ENCODE results near the gene SNCAIP. TPM values are rescaled to one million over a fixed set of nuclear protein-coding genes. Genes with fewer than 3 reads are reported as not detected.

SNCAIP gene
- total RNA-seq, 1 donor from 2014 or later: 0.23 TPM

- DNase-seq (ENCODE audit: low spot score) (no peak), ATAC-seq (no peak)
Observed at GRCh38 chr5:122420537-122421236, 108.7 kb downstream of the SNCAIP start.

DNA sequence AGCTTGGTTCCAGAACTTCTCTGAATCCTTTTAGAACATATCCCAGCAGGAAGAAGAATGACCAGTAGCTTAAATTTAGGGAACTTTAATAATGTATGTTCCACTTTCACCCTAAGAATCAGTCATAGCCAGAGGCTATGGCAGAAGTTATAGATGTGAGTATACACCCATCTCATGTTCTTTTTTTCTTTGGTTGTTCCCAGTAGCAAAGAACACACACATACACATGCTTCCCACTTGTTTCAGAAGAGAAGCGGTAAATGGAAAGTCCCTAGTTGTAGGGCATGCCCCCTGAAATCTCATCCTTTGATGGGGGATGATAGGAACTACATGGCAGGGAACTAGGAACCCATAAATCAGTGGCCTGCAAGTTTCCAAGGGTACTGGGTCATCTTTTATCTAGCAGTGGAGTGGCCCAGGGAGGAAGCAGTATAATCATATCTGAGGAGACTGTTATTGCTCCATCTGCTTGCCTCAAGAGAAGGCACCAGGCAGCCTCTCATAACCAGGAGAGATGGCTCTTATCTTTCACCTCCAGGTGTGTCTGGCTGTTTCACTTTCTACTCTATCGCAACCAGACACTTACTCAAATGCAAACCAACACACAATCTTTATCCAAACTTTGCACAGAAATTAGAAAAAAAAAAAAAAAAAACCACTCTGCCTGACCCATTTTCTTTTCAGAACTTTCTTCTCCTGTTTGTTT lies 109.5 kb downstream of the SNCAIP start:
- ATAC-seq (no peak), DNase-seq (ENCODE audit: low spot score) (no peak)

- ATAC-seq: no peak
- no peak for DNase-seq (ENCODE audit: low spot score)
Observed at GRCh38 chr5:122423221-122423620, 111.2 kb downstream of the SNCAIP start.

- no peak for ATAC-seq
- no peak for DNase-seq (ENCODE audit: low spot score)
Observed at GRCh38 chr5:122424132-122424531, 112.1 kb downstream of the SNCAIP start.

GRCh38 chr5:122426301-122426700 lies 114.3 kb downstream of the SNCAIP start:
- DNase-seq (ENCODE audit: low spot score) (no peak), ATAC-seq (no peak)

DNA sequence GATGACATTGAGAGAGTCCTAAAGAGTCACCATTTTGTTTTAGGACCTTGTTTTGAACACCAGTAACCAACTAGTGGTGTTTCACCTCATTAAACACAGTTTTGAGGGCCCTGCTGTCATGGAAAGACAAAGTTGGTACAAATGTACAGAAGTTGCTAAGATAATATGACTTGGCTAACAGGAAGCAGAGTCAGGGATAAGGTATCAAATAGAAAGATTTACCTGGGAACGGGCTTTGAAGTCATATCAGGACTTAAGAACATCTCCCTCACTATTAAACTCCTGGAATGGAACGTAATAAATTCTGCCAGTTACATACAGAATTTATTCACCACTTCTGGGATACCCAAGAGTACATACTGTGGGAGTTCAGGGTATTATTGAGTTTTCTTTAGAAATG lies 115.6 kb downstream of the SNCAIP start:
- DNase-seq (ENCODE audit: low spot score): no peak
- ATAC-seq: no peak

- DNase-seq (ENCODE audit: low spot score): no peak
- ATAC-seq: no peak
Observed at GRCh38 chr5:122429545-122430318, 117.7 kb downstream of the SNCAIP start.

- ATAC-seq: no peak
Observed at GRCh38 chr5:122430319-122430586, 118.2 kb downstream of the SNCAIP start.

DNA sequence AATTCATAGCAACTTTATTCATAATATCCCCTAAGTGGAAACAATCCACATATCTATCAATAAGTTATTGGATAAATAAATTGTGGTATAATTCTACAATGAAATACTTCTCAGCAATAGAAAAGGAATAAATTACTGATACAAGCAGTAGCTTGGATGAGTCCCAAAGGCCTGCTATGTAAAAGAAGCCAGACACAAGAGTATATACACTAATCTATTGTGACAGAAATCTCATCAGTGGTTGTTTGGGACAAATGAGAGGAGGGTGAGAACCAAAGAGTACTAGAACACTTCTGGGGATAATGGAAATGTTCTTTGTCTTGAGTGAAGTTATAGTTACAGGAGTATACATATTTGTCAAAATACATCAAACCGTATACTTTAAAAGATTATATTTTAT lies 119.3 kb downstream of the SNCAIP start:
- DNase-seq (ENCODE audit: low spot score) (no peak), ATAC-seq (no peak)

More at GRCh38 chr5:122430319-122430586, 118.2 kb downstream of the SNCAIP start:
- DNase-seq (ENCODE audit: low spot score): no peak

DNA sequence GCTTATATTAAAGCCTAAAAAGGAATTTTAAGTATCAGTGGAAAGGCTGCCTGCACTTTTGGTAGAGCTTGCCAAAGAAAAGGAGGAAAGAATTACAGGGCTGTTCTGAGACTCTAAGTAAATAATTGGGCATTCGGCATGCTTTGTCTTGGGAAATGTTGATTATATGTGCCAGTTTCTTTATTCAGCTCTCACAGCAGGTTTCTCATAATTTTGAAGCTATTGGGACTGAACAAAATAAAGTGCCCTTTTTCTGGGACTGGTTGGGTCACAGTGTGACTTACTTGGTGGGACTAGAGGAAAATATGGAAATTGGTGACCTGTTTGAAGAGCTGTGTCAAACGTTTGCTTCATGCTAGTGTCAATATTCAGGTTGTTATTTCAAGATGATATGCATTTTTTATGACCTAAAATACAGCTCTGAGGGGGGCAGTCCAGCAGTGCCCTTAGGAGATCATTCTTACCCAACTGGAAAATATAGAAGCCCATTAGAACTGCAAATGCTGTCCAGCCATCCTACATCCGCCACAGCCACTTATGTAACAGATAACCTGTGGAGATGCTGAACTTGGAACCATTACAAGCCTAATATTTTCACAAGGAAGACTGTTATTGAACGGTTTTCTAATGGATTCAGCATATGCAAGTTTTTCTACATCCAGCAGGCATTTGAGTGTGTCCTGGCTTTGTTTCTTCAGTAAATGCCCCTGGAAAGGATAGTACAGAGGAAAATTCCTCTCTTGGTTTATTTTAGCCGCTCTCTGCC lies 122.4 kb downstream of the SNCAIP start:
- ATAC-seq (peak; percentile 57), DNase-seq (ENCODE audit: low spot score) (no peak)

DNA sequence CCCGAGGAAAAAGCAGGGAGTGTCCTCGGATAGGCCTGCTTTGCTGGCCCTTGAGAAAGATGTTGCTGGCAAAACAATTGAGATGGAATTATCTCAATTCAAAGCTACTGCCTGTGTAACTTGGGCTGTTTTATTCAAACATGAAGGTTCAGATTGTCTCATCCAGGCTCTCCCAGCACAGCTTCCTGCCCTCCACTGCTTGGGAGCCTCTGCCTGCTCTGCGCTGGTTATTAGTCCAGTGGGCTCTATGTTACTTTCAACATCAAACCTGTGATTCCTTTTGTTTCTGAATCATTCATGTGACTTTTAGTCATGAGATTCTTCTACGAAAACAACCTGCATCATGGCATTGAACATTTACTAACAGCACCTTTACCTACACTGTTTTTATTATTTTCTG lies 123.2 kb downstream of the SNCAIP start:
- ATAC-seq: peak; percentile 13
- no peak for DNase-seq (ENCODE audit: low spot score)

DNA sequence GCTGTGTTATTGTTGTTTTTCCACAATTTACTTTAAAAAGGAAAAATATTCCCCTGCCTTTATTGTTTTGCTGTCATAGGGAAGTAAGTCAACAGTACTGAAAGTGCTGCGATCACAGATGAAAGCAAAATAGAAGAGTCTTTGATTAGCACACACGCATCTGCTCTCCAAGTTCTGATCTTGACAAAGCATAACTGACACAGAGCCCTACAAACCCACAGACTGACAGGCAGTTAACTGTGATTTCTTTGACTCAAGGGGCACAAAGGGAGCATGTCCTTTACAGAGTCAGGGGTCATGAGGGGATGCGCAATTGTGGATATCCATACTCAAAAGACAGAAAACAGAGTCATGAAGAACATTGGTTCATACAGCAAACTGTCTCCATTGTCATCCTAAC lies 123.7 kb downstream of the SNCAIP start:
- ATAC-seq (no peak), DNase-seq (ENCODE audit: low spot score) (no peak)

- no peak for DNase-seq (ENCODE audit: low spot score)
- no peak for ATAC-seq
Observed at GRCh38 chr5:122436615-122437014, 124.6 kb downstream of the SNCAIP start.

- no peak for DNase-seq (ENCODE audit: low spot score)
- no peak for ATAC-seq
Observed at GRCh38 chr5:122439645-122440044, 127.6 kb downstream of the SNCAIP start.

- DNase-seq (ENCODE audit: low spot score) (no peak), ATAC-seq (no peak)
Observed at GRCh38 chr5:122442938-122443337, 130.9 kb downstream of the SNCAIP start.

DNA sequence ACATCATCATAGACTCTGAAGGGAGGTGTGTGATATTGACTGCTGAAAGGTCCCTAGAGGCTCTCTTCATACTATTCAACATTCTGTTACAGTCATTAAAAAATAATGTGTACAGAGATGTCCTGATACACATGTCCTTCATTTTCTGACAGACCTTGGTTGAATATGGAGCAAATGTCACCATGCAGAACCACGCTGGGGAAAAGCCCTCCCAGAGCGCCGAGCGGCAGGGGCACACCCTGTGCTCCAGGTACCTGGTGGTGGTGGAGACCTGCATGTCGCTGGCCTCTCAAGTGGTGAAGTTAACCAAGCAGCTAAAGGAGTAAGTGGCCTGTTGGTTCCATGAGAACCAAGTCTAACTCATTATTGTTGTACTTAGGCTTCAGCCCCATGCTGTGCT lies 132.4 kb downstream of the SNCAIP start:
- DNase-seq (ENCODE audit: low spot score) (no peak), ATAC-seq (no peak)

DNA sequence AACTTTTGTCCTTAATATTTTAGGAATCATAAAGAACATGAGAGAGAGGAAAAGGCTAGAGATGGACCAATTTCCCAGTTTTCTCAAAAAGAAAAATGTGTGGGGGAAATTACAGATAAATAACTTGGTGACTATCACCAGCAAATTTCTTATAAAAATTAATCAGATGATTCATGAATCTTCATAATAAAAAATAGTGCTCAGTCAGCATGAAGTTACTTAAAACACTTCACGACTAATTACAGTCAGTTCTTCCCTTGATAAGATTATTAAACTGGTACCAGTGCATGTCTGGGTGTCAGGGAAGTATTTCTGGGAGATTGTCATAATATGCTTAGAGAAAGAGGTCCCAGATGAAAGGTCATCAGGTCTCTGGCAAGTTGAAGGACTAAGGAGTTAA lies 133.0 kb downstream of the SNCAIP start:
- ATAC-seq (no peak), DNase-seq (ENCODE audit: low spot score) (no peak)

DNA sequence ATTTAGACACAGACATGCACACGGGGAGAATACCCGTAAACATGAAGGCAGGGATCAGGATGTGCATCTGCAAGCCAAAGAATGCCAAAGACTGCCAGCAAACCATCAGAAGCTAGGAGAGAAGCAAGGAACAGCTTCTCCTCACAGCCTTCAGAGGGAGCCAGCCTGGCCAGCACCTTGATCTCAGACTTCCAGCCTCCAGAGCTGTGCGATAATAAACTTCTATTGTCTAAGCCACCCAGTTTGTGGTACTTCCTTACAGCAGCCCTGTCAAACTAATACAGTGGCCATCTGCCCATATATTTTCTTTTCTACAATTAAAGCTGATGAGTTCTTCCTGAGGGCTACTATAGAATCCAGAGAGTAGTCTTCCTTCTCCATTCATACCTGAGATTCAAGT lies 135.0 kb downstream of the SNCAIP start:
- ATAC-seq: no peak

DNA sequence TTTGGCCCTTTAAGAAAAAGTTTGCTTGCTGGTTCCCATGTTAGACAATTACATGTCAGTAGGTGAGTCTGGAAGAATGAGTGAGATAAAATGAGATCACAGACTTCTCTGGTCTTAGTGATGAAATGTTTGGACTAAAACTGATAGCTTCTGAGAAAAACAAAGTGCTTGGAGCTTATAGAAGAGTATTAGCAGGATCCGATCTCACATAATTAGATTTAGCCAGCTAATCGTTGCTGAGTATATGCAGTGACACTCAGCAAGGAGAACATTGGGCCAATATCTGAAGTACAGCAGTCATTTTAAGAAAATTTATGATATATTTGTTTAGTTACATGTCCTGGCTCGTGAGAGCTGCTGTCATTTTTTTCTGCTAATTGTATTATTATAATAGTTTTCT lies 135.8 kb downstream of the SNCAIP start:
- DNase-seq (ENCODE audit: low spot score): no peak
- no peak for ATAC-seq

More for the DNA sequence above, 135.0 kb downstream of the SNCAIP start:
- no peak for DNase-seq (ENCODE audit: low spot score)

DNA sequence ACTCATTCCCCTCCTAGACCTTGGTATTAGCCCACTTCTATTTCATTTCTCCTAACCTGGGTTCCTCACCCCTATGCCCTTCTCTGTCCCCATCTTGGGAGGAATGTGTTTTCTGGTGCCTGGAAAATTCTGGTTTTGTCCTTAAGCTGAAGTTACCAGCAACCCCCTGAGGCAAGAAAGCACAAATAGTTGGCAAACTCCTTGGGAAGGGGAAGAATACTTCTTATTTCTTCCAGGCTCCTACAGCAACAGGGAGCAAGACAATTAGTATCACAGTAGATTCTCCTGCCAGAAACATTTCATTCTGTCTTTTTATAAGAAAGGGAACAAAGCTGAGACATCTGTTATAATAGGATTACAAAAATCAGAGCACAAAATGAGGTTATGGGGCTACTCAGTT lies 142.5 kb downstream of the SNCAIP start:
- DNase-seq (ENCODE audit: low spot score) (no peak), ATAC-seq (no peak)

- DNase-seq (ENCODE audit: low spot score) (no peak), ATAC-seq (no peak)
Observed at GRCh38 chr5:122455939-122456338, 143.9 kb downstream of the SNCAIP start.

Measured in left lobe of liver (tissue), 2 donors.